ENCODE data around the gene HOXC11.

DNA sequence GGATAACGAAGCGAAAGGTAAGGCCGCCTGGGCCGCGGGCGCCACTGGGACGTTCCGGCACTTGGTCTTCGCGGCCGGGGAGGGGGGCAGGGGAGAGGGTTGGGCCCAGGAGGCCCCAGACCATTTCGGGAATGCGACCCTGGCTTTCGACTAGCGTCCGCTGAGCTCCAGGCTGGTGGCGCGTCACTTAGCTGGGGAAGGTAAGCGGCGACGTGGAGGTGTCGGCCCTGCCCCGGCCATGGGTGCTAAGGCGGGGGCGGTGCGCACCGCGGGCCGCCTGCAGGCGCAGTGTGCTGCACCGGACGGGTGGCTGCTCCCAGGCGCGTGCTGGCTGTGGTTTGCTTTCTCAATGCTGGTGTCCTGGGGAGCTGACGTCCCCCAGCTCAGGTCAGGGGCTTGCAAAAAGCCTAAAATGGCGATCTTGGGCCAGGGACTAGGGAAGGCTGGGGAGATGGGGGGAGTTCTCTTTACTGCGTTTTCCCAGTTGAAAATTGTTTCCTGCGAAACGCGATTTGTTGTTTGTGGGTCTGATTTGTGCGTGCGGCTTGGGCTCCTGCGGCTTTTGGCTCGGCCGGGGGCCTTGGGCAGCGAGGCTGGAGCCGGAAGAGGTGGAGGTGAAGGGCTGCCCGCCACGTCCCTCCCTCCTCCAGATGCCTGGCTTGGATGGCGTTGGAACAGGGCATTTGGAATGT lies 13.2 kb downstream of the HOXC11 start:
- TF ChIP-seq, protein P1, sequence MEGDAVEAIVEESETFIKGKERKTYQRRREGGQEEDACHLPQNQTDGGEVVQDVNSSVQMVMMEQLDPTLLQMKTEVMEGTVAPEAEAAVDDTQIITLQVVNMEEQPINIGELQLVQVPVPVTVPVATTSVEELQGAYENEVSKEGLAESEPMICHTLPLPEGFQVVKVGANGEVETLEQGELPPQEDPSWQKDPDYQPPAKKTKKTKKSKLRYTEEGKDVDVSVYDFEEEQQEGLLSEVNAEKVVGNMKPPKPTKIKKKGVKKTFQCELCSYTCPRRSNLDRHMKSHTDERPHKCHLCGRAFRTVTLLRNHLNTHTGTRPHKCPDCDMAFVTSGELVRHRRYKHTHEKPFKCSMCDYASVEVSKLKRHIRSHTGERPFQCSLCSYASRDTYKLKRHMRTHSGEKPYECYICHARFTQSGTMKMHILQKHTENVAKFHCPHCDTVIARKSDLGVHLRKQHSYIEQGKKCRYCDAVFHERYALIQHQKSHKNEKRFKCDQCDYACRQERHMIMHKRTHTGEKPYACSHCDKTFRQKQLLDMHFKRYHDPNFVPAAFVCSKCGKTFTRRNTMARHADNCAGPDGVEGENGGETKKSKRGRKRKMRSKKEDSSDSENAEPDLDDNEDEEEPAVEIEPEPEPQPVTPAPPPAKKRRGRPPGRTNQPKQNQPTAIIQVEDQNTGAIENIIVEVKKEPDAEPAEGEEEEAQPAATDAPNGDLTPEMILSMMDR (conservative IDR thresholded peaks at IDR 0.05; ENCODE audit: low read depth, low read length): no peak
- no peak for TF ChIP-seq EZH2 (IDR thresholded peaks at IDR 0.05; ENCODE audit: borderline replicate concordance, low read depth, low read length, poor library complexity, severe bottlenecking)
